Aortic smooth muscle cell (primary cell): Measurements from ENCODE around the gene XYLT1. TPM values are rescaled to one million over a fixed set of nuclear protein-coding genes. Genes with fewer than 3 reads are reported as not detected.

Experiments used
- total RNA-seq: library from RNA; depleted of rRNA; stranded (reverse); fragments of >200 nt; gene quantifications from 2 replicates; pipeline ENCODE4 v1.2.3, GENCODE V29; 2014

Gene XYLT1
- 7.4 and 8.5 TPM in 2 replicates for total RNA-seq

GRCh38 chr16:17470908-17471718, at the start of gene XYLT1:
XYLT1 (minus strand) TSS chr16:17470960; CDS start chr16:17470796, 164 bp downstream.

